ENCODE measurements around the gene CSAD.

GRCh38 chr12:53113136-53113705, 67.5 kb downstream of the CSAD start:
- TF ChIP-seq, protein P1, sequence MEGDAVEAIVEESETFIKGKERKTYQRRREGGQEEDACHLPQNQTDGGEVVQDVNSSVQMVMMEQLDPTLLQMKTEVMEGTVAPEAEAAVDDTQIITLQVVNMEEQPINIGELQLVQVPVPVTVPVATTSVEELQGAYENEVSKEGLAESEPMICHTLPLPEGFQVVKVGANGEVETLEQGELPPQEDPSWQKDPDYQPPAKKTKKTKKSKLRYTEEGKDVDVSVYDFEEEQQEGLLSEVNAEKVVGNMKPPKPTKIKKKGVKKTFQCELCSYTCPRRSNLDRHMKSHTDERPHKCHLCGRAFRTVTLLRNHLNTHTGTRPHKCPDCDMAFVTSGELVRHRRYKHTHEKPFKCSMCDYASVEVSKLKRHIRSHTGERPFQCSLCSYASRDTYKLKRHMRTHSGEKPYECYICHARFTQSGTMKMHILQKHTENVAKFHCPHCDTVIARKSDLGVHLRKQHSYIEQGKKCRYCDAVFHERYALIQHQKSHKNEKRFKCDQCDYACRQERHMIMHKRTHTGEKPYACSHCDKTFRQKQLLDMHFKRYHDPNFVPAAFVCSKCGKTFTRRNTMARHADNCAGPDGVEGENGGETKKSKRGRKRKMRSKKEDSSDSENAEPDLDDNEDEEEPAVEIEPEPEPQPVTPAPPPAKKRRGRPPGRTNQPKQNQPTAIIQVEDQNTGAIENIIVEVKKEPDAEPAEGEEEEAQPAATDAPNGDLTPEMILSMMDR (conservative IDR thresholded peaks at IDR 0.05; ENCODE audit: low read depth in 2 of 2), result no peak
- TF ChIP-seq EZH2 (IDR thresholded peaks at IDR 0.05; ENCODE audit: low read depth, unreplicated experiment) (no peak), EZH2phosphoT487 (IDR thresholded peaks at IDR 0.05; ENCODE audit: unreplicated experiment) (no peak), CREB1 (CRISPR knock-in tag; IDR thresholded peaks at IDR 0.05; ENCODE audit: low read depth) (no peak), POLR2AphosphoS5 (IDR thresholded peaks at IDR 0.05; ENCODE audit: low read depth) (no peak)
